ENCODE measurements around the gene TUBB4B.
A peak's percentile ranks its signal among the peaks of the same experiment; 100 is the strongest.

TUBB4B gene

GRCh38 chr9:137213160-137214060 lies 27.7 kb upstream of the TUBB4B start:
- no peak for DNase-seq

GRCh38 chr9:137214620-137215019 lies 26.5 kb upstream of the TUBB4B start:
- DNase-seq: no peak

GRCh38 chr9:137215196-137215986 lies 25.7 kb upstream of the TUBB4B start:
- DNase-seq: no peak

GRCh38 chr9:137216188-137216965 lies 24.7 kb upstream of the TUBB4B start:
- DNase-seq: no peak

GRCh38 chr9:137217276-137218211 lies 23.5 kb upstream of the TUBB4B start:
- DNase-seq: no peak

- no peak for DNase-seq
Observed at GRCh38 chr9:137218212-137218753, 22.8 kb upstream of the TUBB4B start.

GRCh38 chr9:137218754-137219271 lies 22.3 kb upstream of the TUBB4B start:
- no peak for DNase-seq

GRCh38 chr9:137219757-137220316 lies 21.2 kb upstream of the TUBB4B start:
- no peak for DNase-seq

GRCh38 chr9:137220317-137221094 lies 20.6 kb upstream of the TUBB4B start:
- DNase-seq: no peak

GRCh38 chr9:137221095-137221505 lies 20.0 kb upstream of the TUBB4B start:
- no peak for DNase-seq

GRCh38 chr9:137221506-137222111 lies 19.5 kb upstream of the TUBB4B start:
- DNase-seq: no peak

- DNase-seq: no peak
Observed at GRCh38 chr9:137222190-137223077, 18.7 kb upstream of the TUBB4B start, which contains the start of gene RNF208. Gene RNF208 (minus strand): TSS chr9:137222240. CDS start chr9:137221212, 1,028 bp downstream.

GRCh38 chr9:137223078-137223970 lies 17.8 kb upstream of the TUBB4B start:
- peak; percentile 93 for DNase-seq

- DNase-seq: no peak
Observed at GRCh38 chr9:137224830-137225694, 16.0 kb upstream of the TUBB4B start, which contains the start of gene CYSRT1. Gene CYSRT1 (plus strand): TSS chr9:137225174. CDS start chr9:137225622, 448 bp downstream.

- no peak for DNase-seq
Observed at GRCh38 chr9:137225699-137226331, 15.3 kb upstream of the TUBB4B start.

Data from GOT3 (cell line).